Ascending aorta (tissue), 2 donors: ENCODE measurements around the gene SNAI3. TPM values are rescaled to one million over a fixed set of nuclear protein-coding genes. Genes with fewer than 3 reads are reported as not detected.

Experiments used
- DNase-seq, 2 donors: peaks; one replicate each; pipeline ENCODE4 v3.0.0-alpha.2; 2019; ENCODE audit warnings: low spot score in 2 of 2
- H3K27ac ChIP-seq, 2 donors: fragments of 200-600 bp; sonication (generic); one replicate each; pipeline ENCODE4 v1.5.1; 2016 to 2017; ENCODE audit warnings: mild to moderate bottlenecking in 1 of 2
- H3K27me3 ChIP-seq: fragments of 200-600 bp; sonication (generic); one replicate; pipeline ENCODE4 v1.5.1; 2017
- H3K36me3 ChIP-seq, 2 donors: fragments of 200-600 bp; sonication (generic); one replicate each; pipeline ENCODE4 v1.5.1; 2016
- H3K4me1 ChIP-seq, 2 donors: fragments of 200-600 bp; sonication (generic); one replicate each; pipeline ENCODE4 v1.5.1; 2016 to 2017; ENCODE audit warnings: mild to moderate bottlenecking in 1 of 2
- H3K4me3 ChIP-seq, 2 donors: fragments of 200-600 bp; sonication (generic); one replicate each; pipeline ENCODE4 v1.5.1; 2016 to 2017; ENCODE audit warnings: mild to moderate bottlenecking in 1 of 2
- H3K9me3 ChIP-seq, 2 donors: fragments of 200-600 bp; sonication (generic); one replicate each; pipeline ENCODE4 v1.5.1; 2016
- intact Hi-C: fragments of 100-400 bp; cut with DNase I; formaldehyde crosslinking; loops from one replicate; pipeline ENCODE4 v1.15.1; 2023
- total RNA-seq: library from RNA; depleted of rRNA; stranded (reverse); fragments of >200 nt; gene quantifications from one replicate; pipeline ENCODE4 v1.1.0, GENCODE V29; 2016
- TF ChIP-seq, protein P1 (sequence below), 3 experiments: fragments of 200-600 bp in 2 of 3; fragments of 450-650 bp in 1 of 3; sonication (generic) in 2 of 3; IDR thresholded peaks; one replicate each; pipeline ENCODE4 v1.5.1; 2016 to 2019; ENCODE audit warnings: antibody characterized with exemption in 3 of 3, mild to moderate bottlenecking in 1 of 3, moderate library complexity in 1 of 3

The SNAI3 gene
- total RNA-seq, 1 donor from 2014 or later = not detected

DNA sequence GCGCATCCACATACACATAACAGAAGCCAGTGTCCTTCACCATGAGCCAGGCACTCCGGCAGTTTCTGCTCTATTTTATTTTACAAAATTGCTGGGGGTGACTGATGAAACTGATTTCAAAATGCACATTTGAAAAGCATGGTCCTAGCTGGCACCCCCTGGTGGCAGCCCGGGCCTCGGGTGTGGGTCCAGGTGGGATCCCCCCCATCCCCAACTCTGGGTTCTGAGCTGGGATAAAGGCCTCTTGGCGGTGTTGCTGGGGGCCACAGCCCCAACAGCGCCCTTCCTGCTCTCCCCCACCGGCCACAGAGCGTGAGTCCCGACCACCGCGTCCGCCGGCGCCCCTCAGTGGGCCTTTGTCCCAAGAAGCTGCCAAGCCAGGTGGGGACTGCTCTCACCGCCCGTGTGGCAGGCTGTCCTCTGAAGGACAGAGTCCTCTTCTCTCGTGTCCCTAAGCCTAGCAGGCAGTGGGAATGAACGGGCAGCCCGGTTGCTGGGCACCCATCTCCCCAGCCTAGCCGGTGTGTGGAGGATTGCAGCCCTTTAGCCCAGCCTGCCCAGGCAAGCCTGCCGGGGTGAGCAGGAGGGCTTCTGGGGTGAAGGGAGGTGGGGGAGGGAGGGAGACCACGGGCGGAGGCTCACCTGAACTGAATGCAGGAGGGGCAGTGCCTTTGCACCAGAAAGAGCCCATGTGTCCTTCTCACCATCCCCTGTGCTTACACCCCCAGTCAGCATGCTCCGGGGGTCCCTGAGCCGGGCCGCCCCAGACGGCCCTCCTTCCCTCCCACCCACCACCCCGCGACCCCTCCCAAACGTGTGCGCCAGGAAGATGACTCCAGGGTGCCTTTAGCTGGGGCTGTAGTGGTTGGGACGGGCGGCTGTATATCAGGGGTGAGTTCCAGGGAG is 898 bp downstream of the SNAI3 start:
- peak overlapping the region; percentile 42 to 60 for H3K4me3 ChIP-seq
- H3K36me3 ChIP-seq = no peaks in the 10 kb centered on the region
- H3K27ac ChIP-seq = no peak overlapping the region
- intact Hi-C loops = no loop called here
- TF ChIP-seq, protein P1, sequence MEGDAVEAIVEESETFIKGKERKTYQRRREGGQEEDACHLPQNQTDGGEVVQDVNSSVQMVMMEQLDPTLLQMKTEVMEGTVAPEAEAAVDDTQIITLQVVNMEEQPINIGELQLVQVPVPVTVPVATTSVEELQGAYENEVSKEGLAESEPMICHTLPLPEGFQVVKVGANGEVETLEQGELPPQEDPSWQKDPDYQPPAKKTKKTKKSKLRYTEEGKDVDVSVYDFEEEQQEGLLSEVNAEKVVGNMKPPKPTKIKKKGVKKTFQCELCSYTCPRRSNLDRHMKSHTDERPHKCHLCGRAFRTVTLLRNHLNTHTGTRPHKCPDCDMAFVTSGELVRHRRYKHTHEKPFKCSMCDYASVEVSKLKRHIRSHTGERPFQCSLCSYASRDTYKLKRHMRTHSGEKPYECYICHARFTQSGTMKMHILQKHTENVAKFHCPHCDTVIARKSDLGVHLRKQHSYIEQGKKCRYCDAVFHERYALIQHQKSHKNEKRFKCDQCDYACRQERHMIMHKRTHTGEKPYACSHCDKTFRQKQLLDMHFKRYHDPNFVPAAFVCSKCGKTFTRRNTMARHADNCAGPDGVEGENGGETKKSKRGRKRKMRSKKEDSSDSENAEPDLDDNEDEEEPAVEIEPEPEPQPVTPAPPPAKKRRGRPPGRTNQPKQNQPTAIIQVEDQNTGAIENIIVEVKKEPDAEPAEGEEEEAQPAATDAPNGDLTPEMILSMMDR (IDR thresholded peaks at IDR 0.05) = peak; percentile 33 to 45 (median 39)
- DNase-seq = no peak
- peaks cover 7 to 13% of the 10 kb centered on the region in 2 donors for H3K4me1 ChIP-seq
- H3K9me3 ChIP-seq = no peaks in the 10 kb centered on the region
- peaks cover 19% of the 10 kb centered on the region for H3K27me3 ChIP-seq

DNA sequence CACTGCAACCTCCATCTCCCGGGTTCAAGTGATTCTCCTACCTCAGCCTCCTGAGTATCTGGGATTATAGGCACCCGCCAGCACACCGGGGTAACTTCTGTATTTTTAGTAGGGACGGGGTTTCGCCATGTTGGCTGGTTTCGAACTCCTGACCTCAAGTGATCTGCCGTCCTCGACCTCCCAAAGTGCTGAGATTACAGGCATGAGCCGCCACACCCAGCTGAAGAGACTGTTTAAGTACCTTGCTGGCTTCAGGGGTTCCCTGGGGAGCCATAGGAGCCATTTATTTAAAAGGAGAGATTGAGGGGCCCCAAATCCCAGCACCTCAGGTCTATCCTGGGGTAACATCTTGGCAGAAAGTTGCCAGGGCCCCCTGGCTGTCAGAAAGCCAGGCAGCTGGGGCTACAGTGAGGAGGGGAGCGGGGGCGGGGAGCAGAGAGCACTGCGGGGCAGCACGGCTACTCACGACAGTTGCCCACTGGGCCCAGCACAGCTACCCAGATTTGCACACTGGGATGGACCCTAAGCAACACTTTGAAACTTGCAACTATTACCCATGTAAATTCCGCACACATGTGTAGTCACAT is 1.6 kb downstream of the SNAI3 start:
- H3K27ac ChIP-seq = no peak overlapping the region

DNA sequence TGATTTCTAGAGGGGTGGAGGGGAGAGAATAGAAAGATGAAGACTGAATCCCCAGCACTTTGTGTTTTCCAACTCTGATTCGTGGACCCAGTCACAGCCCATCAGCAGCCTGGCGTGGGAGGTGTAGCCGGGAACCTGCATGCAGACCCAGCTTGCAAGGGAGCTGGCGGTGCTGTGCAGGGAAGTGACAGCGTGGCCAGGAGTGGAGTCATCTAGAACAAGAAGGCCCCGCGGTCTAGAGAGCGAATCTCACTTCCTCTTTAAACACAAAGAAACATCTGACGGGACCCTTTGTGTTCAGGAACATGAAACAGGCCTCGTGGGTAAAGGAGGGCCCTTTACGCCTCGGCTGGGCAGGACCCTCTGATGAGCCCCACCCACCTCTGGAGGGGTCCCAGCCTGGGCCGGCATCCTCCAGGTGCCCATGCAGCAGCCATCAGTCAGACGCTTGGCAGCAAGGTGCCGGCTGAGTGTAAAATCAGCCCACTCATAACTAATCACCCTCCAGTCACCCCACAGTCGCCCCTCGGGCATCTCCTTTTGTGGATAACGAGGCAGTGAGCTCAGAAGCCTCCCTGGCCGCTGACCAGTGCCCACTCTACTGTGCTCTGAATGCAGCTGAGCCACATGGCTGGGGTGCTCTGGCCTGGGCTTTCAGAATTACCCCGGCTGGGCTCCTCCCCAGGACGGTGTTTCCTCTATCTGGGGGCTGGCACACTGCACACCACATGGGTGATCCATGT is 4.4 kb downstream of the SNAI3 start:
- Histone ChIP-seq H3K9me3 (no peaks in the 10 kb centered on the region), H3K4me1 (peaks cover 7 to 13% of the 10 kb centered on the region in 2 donors), H3K36me3 (no peaks in the 10 kb centered on the region), H3K4me3 (no peak overlapping the region), H3K27me3 (peaks cover 21% of the 10 kb centered on the region), H3K27ac (no peak overlapping the region)
- intact Hi-C loops = no loop called here
- peak in 1 of 2 donors; percentile 81 for DNase-seq
- TF ChIP-seq, protein P1 (IDR thresholded peaks at IDR 0.05) = no peak

More for the DNA sequence above, 1.6 kb downstream of the SNAI3 start:
- Histone ChIP-seq H3K9me3 (no peaks in the 10 kb centered on the region), H3K4me1 (peaks cover 7 to 13% of the 10 kb centered on the region in 2 donors), H3K4me3 (no peak overlapping the region), H3K27me3 (peaks cover 19% of the 10 kb centered on the region), H3K36me3 (no peaks in the 10 kb centered on the region)
- TF ChIP-seq, protein P1 (IDR thresholded peaks at IDR 0.05) = no peak
- intact Hi-C loops = no loop called here
- DNase-seq = no peak

DNA sequence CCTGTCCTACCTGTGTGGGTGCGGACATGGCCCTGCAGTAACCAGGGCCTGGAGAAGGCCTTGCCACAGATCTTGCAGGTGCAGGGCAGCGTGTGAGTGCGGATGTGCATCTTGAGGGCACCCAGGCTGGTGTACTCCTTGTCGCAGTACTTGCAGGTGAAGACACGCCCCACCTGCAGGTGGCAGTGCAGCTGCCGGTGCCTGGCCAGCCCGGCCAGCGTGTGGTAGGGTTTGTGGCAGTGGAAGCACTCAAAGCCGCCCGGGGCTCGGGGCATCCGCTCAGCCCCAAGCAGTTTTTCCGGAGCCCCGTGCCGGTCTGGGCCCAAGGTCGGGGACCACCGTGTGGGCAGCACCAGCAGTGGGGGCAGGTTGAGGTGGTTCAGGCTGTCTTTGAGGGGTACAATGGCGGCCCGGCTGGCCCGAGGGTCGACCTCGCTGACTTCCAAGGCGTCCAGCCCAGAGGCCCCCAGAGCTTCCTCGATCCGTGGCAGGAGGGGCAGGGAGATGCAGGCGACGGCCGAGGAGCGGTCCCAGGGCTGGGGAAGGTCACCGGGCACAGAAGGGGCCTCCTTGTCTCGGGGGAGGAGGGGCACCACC is 5.1 kb downstream of the SNAI3 start:
- peaks cover 18% of the 10 kb centered on the region for H3K27me3 ChIP-seq
- no peaks in the 10 kb centered on the region for H3K9me3 ChIP-seq
- H3K4me1 ChIP-seq = peaks cover 7 to 8% of the 10 kb centered on the region in 2 donors
- H3K27ac ChIP-seq = no peak overlapping the region
- TF ChIP-seq, protein P1 (IDR thresholded peaks at IDR 0.05) = peak in 1 of 3 experiments; percentile 11
- DNase-seq = no peak
- no peaks in the 10 kb centered on the region for H3K36me3 ChIP-seq
- H3K4me3 ChIP-seq = no peak overlapping the region
- intact Hi-C loops = no loop called here

DNA sequence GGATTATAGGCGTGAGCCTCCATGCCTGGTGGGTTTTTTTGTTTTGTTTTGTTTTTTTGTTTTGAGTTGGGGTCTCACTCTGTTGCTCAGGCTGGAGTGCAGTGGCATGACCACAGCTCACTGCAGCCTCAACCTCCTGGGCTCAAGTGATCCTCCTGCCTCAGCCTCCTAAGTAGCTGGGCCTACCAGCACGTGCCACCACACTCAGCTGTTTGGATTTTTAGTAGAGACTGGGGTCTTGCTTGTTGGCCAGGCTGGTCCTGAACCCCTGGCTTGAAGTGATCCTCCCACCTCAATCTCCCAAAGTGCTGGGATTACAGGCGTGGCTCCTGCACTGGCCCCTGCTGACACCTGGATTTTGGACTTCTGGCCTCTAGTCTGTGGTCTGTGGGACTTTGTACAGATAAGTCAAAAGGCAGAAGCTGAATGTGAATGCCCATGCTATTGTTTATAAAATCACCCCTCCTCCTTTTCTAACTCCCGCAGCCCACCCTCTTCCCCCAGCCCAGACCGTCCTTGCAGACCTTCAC is 5.7 kb downstream of the SNAI3 start:
- TF ChIP-seq, protein P1 (IDR thresholded peaks at IDR 0.05) = no peak
- no peak overlapping the region for H3K4me3 ChIP-seq
- no peak overlapping the region for H3K27ac ChIP-seq
- no peaks in the 10 kb centered on the region for H3K9me3 ChIP-seq
- peaks cover 2 to 3% of the 10 kb centered on the region in 2 donors for H3K4me1 ChIP-seq
- peaks cover 13% of the 10 kb centered on the region for H3K27me3 ChIP-seq
- H3K36me3 ChIP-seq = no peaks in the 10 kb centered on the region
- intact Hi-C loops = no loop called here
- DNase-seq = no peak
